H1 (cell line): ENCODE data around the gene PAQR4. TPM values are rescaled to one million over a fixed set of nuclear protein-coding genes. Genes with fewer than 3 reads are reported as not detected.

ENCODE experiments used
- BCL11A ChIP-seq, 2 experiments: IDR thresholded peaks; one replicate each; pipeline ENCODE4 v1.6.1; 2011; ENCODE audit warnings: low read depth in 2 of 2, low read length in 2 of 2, mild to moderate bottlenecking in 2 of 2
- CHD1 ChIP-seq: IDR thresholded peaks from 2 replicates; pipeline ENCODE4 v1.6.1; 2012; ENCODE audit warnings: low read depth, low read length, improper control_type of control experiment
- CHD7 ChIP-seq: fragments of 300-600 bp; sonication (generic); IDR thresholded peaks from 2 replicates; pipeline ENCODE4 v1.7.1; 2012; ENCODE audit warnings: low read length, moderate library complexity, mild to moderate bottlenecking, inconsistent platforms; ENCODE audit not compliant: insufficient replicate concordance
- EZH2 ChIP-seq: fragments of 200-600 bp; sonication (generic); IDR thresholded peaks from 2 replicates; pipeline ENCODE4 v1.7.1; 2012; ENCODE audit warnings: low read depth, mild to moderate bottlenecking, moderate library complexity, low read length, inconsistent platforms; ENCODE audit not compliant: severe bottlenecking
- HDAC2 ChIP-seq, 2 experiments: fragments of 300-600 bp in 1 of 2; sonication (generic) in 1 of 2; IDR thresholded peaks; 2 replicates each; pipeline ENCODE4 v1.6.1; 2011 to 2012; ENCODE audit warnings: low read depth in 2 of 2, low read length in 2 of 2, mild to moderate bottlenecking in 2 of 2, moderate library complexity in 2 of 2, borderline replicate concordance in 1 of 2, inconsistent platforms in 1 of 2
- HDAC6 ChIP-seq: IDR thresholded peaks from one replicate; pipeline ENCODE4 v1.7.1; 2012; ENCODE audit warnings: low read depth, mild to moderate bottlenecking, inconsistent platforms, low read length, moderate library complexity
- MAFK ChIP-seq: IDR thresholded peaks from 2 replicates; pipeline ENCODE4 v1.6.1; 2012; ENCODE audit warnings: low read depth, mild to moderate bottlenecking, improper control_type of control experiment, low read length
- POU5F1 ChIP-seq: IDR thresholded peaks from 2 replicates; pipeline ENCODE4 v1.6.1; 2011; ENCODE audit warnings: low read depth, mild to moderate bottlenecking, low read length, moderate library complexity
- SP1 ChIP-seq: IDR thresholded peaks from 2 replicates; pipeline ENCODE4 v1.6.1; 2011; ENCODE audit warnings: low read depth, low read length
- TEAD4 ChIP-seq: IDR thresholded peaks from 2 replicates; pipeline ENCODE4 v1.6.1; 2012; ENCODE audit warnings: low read depth, low read length, inconsistent platforms, mixed read lengths
- USF2 ChIP-seq: IDR thresholded peaks from 2 replicates; pipeline ENCODE4 v1.6.1; 2011; ENCODE audit warnings: low read length, improper control_type of control experiment
- polyA plus RNA-seq, 7 experiments: library from polyadenylated mRNA; depleted of rRNA in 3 of 7; stranded (reverse) in 5 of 7; unstranded in 2 of 7; fragments of >200 nt in 5 of 7; fragments of 200-250 nt in 2 of 7; gene quantifications; 1 replicate in 5 of 7; 2 replicates in 1 of 7; 4 replicates in 1 of 7; pipeline versions ENCODE4 v1.2.1 to v1.2.3, GENCODE V29; 2011 to 2013; ENCODE audit warnings: missing spikeins in 2 of 7, mixed read lengths in 2 of 7
- total RNA-seq: library from RNA; stranded (reverse); fragmentation: NEBNext Ultra II Directional; extraction: Animal tissue kit (Norgen Biotek cat#: 25700); gene quantifications from 2 replicates; pipeline ENCODE4 v1.2.1, GENCODE V29; 2021

Gene PAQR4
- total and polyA plus RNA-seq, 2 of the 8 experiments (the other 6 are each of a cell fraction or from before 2014, with no cell fraction given): 28.2 to 34.6 TPM

GRCh38 chr16:2938206-2938605 lies 30.9 kb upstream of the PAQR4 start (continued):
- no peak for TF ChIP-seq CHD7
- no peak for TF ChIP-seq EZH2
- no peak for TF ChIP-seq HDAC6
- TF ChIP-seq POU5F1: no peak
- TF ChIP-seq BCL11A (IDR thresholded peaks at IDR 0.05; ENCODE audit: low read depth in 2 of 2, low read length in 2 of 2): no peak
- TF ChIP-seq HDAC2 (IDR thresholded peaks at IDR 0.05; ENCODE audit: borderline replicate concordance in 1 of 2, low read depth in 2 of 2, low read length in 2 of 2): no peak
- no peak for TF ChIP-seq CHD1
- no peak for TF ChIP-seq TEAD4
- no peak for TF ChIP-seq MAFK
- TF ChIP-seq SP1: no peak
- TF ChIP-seq USF2: no peak
